SK-N-SH (cell line): ENCODE data around the gene TFB2M. TPM values are rescaled to one million over a fixed set of nuclear protein-coding genes. Genes with fewer than 3 reads are reported as not detected.

Experiments used
- CTCF ChIA-PET: fragments of 300-600, 350-600 bp; formaldehyde crosslinking; extraction: SDS; loops from one replicate; lab custom pipeline; 2021; lab: Yijun Ruan, JAX
- POLR2A ChIA-PET: fragments of 350-600 bp; sonication (Branson Sonifier 250); formaldehyde crosslinking; extraction: SDS; loops from one replicate; lab custom pipeline; 2020; ENCODE audit warnings: antibody characterized with exemption, inconsistent platforms; lab: Yijun Ruan, JAX
- DNase-seq: peaks from one replicate; pipeline ENCODE4 v3.0.0; 2012
- H2AFZ ChIP-seq: fragments of 200-600 bp; sonication (generic); 2 replicates; pipeline ENCODE4 v1.8.1; 2016; ENCODE audit warnings: antibody characterized with exemption, mild to moderate bottlenecking, low read depth
- H3F3A ChIP-seq: fragments of 200-600 bp; sonication (generic); replicated peaks from 2 replicates; pipeline ENCODE3; 2016; ENCODE audit warnings: antibody characterized with exemption, mild to moderate bottlenecking; ENCODE audit not compliant: insufficient read depth
- H3K27ac ChIP-seq, 2 experiments: fragments of 200-500 bp in 1 of 2; fragments of 200-600 bp in 1 of 2; sonication (Bioruptor generic) in 1 of 2; sonication (generic), shearing (Covaris generic) in 1 of 2; 2 replicates each; pipeline versions ENCODE4 v1.5.1 to v1.6.1; 2014 to 2016; ENCODE audit warnings: low read depth in 2 of 2, inconsistent platforms in 1 of 2, low read length in 1 of 2, mild to moderate bottlenecking in 1 of 2, mixed read lengths in 1 of 2
- H3K27me3 ChIP-seq: fragments of 200-600 bp; sonication (generic), shearing (Covaris generic); 2 replicates; pipeline ENCODE4 v1.6.1; 2016; ENCODE audit warnings: mixed run types; ENCODE audit not compliant: insufficient read depth
- H3K36me3 ChIP-seq, 2 experiments: fragments of 200-500 bp in 1 of 2; fragments of 200-600 bp in 1 of 2; sonication (Bioruptor generic) in 1 of 2; sonication (generic) in 1 of 2; replicated peaks in 1 of 2; 2 replicates each; pipeline versions ENCODE3 to v1.5.1; 2014 to 2016; ENCODE audit warnings: low read length in 1 of 2, mild to moderate bottlenecking in 1 of 2; ENCODE audit not compliant: insufficient read depth in 2 of 2, control insufficient read depth in 1 of 2
- H3K4me1 ChIP-seq, 2 experiments: fragments of 200-500 bp in 1 of 2; fragments of 200-600 bp in 1 of 2; sonication (Bioruptor generic) in 1 of 2; sonication (generic), shearing (Covaris generic) in 1 of 2; 2 replicates each; pipeline versions ENCODE4 v1.5.1 to v1.6.1; 2014 to 2016; ENCODE audit warnings: low read depth in 1 of 2, low read length in 1 of 2, mixed run types in 1 of 2; ENCODE audit not compliant: insufficient read depth in 2 of 2, control insufficient read depth in 1 of 2
- H3K4me2 ChIP-seq: fragments of 200-600 bp; sonication (generic), shearing (Covaris generic); 2 replicates; pipeline ENCODE4 v1.6.1; 2017; ENCODE audit warnings: mixed run types
- H3K4me3 ChIP-seq, 2 experiments: fragments of 200-500 bp in 1 of 2; fragments of 200-600 bp in 1 of 2; sonication (Bioruptor generic) in 1 of 2; sonication (generic), shearing (Covaris generic) in 1 of 2; 2 replicates each; pipeline versions ENCODE4 v1.5.1 to v1.8.1; 2014 to 2016; ENCODE audit warnings: low read depth in 2 of 2, inconsistent platforms in 1 of 2, low read length in 1 of 2, mild to moderate bottlenecking in 1 of 2, mixed read lengths in 1 of 2, moderate library complexity in 1 of 2
- H3K79me2 ChIP-seq: fragments of 200-600 bp; sonication (generic); 2 replicates; pipeline ENCODE4 v1.8.1; 2017; ENCODE audit warnings: mild to moderate bottlenecking; ENCODE audit not compliant: insufficient read depth
- H3K9ac ChIP-seq: fragments of 200-600 bp; sonication (generic); 2 replicates; pipeline ENCODE4 v1.6.1; 2017; ENCODE audit warnings: mixed run types
- H3K9me2 ChIP-seq: fragments of 200-600 bp; sonication (generic); 2 replicates; pipeline ENCODE4 v1.6.1; 2017; ENCODE audit warnings: mixed run types
- H3K9me3 ChIP-seq: fragments of 200-600 bp; sonication (generic); 2 replicates; pipeline ENCODE4 v1.6.1; 2017; ENCODE audit warnings: mixed run types, mild to moderate bottlenecking, moderate library complexity
- H4K20me1 ChIP-seq: fragments of 200-600 bp; sonication (generic); 2 replicates; pipeline ENCODE4 v1.6.1; 2017; ENCODE audit warnings: mild to moderate bottlenecking, mixed run types; ENCODE audit not compliant: insufficient read depth
- ELF1 ChIP-seq: IDR thresholded peaks from 2 replicates; pipeline ENCODE4 v1.4.0; 2012
- FOXJ3 ChIP-seq: sonication (generic); formaldehyde crosslinking; IDR thresholded peaks from 2 replicates; pipeline ENCODE4 v1.5.1; 2020; ENCODE audit warnings: mild to moderate bottlenecking, missing genetic modification reagents
- GABPA ChIP-seq: IDR thresholded peaks from 2 replicates; pipeline ENCODE4 v1.4.0; 2012; ENCODE audit warnings: low read depth, mild to moderate bottlenecking
- GATA2 ChIP-seq: sonication (generic); formaldehyde crosslinking; IDR thresholded peaks from 2 replicates; pipeline ENCODE4 v1.5.0; 2020; ENCODE audit warnings: mild to moderate bottlenecking, missing genetic modification reagents
- JUND ChIP-seq: IDR thresholded peaks from 2 replicates; pipeline ENCODE4 v1.4.0; 2012
- MEF2A ChIP-seq: IDR thresholded peaks from 2 replicates; pipeline ENCODE4 v1.4.0; 2012; ENCODE audit warnings: low read depth, borderline replicate concordance
- NFIC ChIP-seq: IDR thresholded peaks from 2 replicates; pipeline ENCODE4 v1.4.0; 2012; ENCODE audit warnings: borderline replicate concordance
- RCOR1 ChIP-seq: fragments of 150-350 bp; IDR thresholded peaks from 2 replicates; pipeline ENCODE4 v1.6.1; 2017; ENCODE audit warnings: antibody characterized with exemption, low read length
- RFX5 ChIP-seq: IDR thresholded peaks from 2 replicates; pipeline ENCODE4 v1.6.1; 2012; ENCODE audit warnings: mild to moderate bottlenecking, improper control_type of control experiment, low read length
- RXRA ChIP-seq: IDR thresholded peaks from 2 replicates; pipeline ENCODE4 v1.4.0; 2012; ENCODE audit warnings: low read depth, mild to moderate bottlenecking, borderline replicate concordance
- SIN3A ChIP-seq: IDR thresholded peaks from 2 replicates; pipeline ENCODE4 v1.6.1; 2012; ENCODE audit warnings: low read depth, mild to moderate bottlenecking, low read length, moderate library complexity, borderline replicate concordance
- SMC3 ChIP-seq: IDR thresholded peaks from 2 replicates; pipeline ENCODE4 v1.6.1; 2012; ENCODE audit warnings: low read depth, low read length, improper control_type of control experiment
- TAF1 ChIP-seq: IDR thresholded peaks from 2 replicates; pipeline ENCODE4 v1.6.1; 2012; ENCODE audit warnings: low read depth, mild to moderate bottlenecking, low read length, moderate library complexity, borderline replicate concordance
- TEAD4 ChIP-seq: IDR thresholded peaks from 2 replicates; pipeline ENCODE4 v1.4.0; 2012; ENCODE audit warnings: mild to moderate bottlenecking, borderline replicate concordance; ENCODE audit not compliant: insufficient read depth
- ZBTB33 ChIP-seq: IDR thresholded peaks from 2 replicates; pipeline ENCODE4 v1.4.0; 2012; ENCODE audit warnings: low read depth, borderline replicate concordance
- WGBS: methylation state at CpG from one replicate; pipeline ENCODE4 v1.1.6; 2017; ENCODE audit warnings: low lambda C conversion rate; 5-methylcytosine and 5-hydroxymethylcytosine counted together
- polyA plus RNA-seq, 3 experiments: library from polyadenylated mRNA; depleted of rRNA; stranded (reverse); fragments of >200 nt; gene quantifications; 2 replicates each; pipeline ENCODE4 v1.2.3, GENCODE V29; 2012
- TF ChIP-seq, protein P1 (sequence below): fragments of 200-600 bp; sonication (generic); IDR thresholded peaks from 2 replicates; pipeline ENCODE4 v1.6.1; 2017; ENCODE audit warnings: antibody characterized with exemption, mild to moderate bottlenecking, moderate library complexity
- TF ChIP-seq, protein P2 (sequence below): fragments of 150-350 bp; IDR thresholded peaks from 2 replicates; pipeline ENCODE4 v1.6.1; 2016; ENCODE audit warnings: mild to moderate bottlenecking, low read depth, low read length
- TF ChIP-seq, protein P3 (sequence below): IDR thresholded peaks from 2 replicates; pipeline ENCODE4; 2012
- TF ChIP-seq, protein P4 (sequence below): fragments of 150-350 bp; IDR thresholded peaks from 2 replicates; pipeline ENCODE4 v1.6.1; 2017; ENCODE audit warnings: antibody characterized with exemption, low read length, low read depth, borderline replicate concordance

Gene TFB2M
- polyA plus RNA-seq, 1 of the 3 experiments (the other 2 are of a cell fraction): 17.3 TPM

DNA sequence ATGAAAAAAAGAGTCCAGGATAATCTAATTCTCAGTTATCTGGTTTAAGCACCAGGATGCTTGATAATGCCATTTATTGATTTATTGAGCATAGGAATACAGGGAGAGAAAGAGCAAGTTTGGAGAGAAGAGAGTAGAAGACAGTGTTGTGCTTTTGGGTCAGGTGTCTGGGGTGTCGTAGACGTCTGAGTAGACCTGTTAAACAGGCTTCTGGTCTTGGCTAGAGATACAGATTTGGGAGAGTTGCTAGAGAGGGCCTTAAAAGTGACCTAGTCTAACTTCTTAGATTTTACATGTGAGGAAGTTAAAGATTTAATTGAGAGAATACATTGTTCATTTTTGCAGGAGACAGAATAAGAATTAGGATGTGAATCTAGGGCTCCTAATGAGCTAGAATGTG is 34.5 kb upstream of the TFB2M start:
- WGBS: 100% methylated on average over 2 of the region's 2 CpGs
- Histone ChIP-seq H3K79me2 (peaks cover 96% of the 10 kb centered on the region), H3K4me3 (no peak overlapping the region), H3K36me3 (peaks cover 2 to 15% of the 10 kb centered on the region in 2 experiments), H3K9me3 (no peaks in the 10 kb centered on the region)
- no peak for TF ChIP-seq NFIC
- TF ChIP-seq, protein P1, sequence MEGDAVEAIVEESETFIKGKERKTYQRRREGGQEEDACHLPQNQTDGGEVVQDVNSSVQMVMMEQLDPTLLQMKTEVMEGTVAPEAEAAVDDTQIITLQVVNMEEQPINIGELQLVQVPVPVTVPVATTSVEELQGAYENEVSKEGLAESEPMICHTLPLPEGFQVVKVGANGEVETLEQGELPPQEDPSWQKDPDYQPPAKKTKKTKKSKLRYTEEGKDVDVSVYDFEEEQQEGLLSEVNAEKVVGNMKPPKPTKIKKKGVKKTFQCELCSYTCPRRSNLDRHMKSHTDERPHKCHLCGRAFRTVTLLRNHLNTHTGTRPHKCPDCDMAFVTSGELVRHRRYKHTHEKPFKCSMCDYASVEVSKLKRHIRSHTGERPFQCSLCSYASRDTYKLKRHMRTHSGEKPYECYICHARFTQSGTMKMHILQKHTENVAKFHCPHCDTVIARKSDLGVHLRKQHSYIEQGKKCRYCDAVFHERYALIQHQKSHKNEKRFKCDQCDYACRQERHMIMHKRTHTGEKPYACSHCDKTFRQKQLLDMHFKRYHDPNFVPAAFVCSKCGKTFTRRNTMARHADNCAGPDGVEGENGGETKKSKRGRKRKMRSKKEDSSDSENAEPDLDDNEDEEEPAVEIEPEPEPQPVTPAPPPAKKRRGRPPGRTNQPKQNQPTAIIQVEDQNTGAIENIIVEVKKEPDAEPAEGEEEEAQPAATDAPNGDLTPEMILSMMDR: no peak
- no peak for TF ChIP-seq TAF1
- no peak for TF ChIP-seq RCOR1
- no peak for TF ChIP-seq ELF1
- TF ChIP-seq ZBTB33: no peak
- TF ChIP-seq, protein P2, sequence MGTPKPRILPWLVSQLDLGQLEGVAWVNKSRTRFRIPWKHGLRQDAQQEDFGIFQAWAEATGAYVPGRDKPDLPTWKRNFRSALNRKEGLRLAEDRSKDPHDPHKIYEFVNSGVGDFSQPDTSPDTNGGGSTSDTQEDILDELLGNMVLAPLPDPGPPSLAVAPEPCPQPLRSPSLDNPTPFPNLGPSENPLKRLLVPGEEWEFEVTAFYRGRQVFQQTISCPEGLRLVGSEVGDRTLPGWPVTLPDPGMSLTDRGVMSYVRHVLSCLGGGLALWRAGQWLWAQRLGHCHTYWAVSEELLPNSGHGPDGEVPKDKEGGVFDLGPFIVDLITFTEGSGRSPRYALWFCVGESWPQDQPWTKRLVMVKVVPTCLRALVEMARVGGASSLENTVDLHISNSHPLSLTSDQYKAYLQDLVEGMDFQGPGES: no peak
- TF ChIP-seq GABPA: no peak
- no peak for TF ChIP-seq JUND
- TF ChIP-seq, protein P3, sequence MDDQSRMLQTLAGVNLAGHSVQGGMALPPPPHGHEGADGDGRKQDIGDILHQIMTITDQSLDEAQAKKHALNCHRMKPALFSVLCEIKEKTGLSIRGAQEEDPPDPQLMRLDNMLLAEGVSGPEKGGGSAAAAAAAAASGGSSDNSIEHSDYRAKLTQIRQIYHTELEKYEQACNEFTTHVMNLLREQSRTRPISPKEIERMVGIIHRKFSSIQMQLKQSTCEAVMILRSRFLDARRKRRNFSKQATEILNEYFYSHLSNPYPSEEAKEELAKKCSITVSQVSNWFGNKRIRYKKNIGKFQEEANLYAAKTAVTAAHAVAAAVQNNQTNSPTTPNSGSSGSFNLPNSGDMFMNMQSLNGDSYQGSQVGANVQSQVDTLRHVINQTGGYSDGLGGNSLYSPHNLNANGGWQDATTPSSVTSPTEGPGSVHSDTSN: no peak
- no peak for TF ChIP-seq RXRA
- TF ChIP-seq TEAD4: no peak
- TF ChIP-seq GATA2 (CRISPR knock-in tag): no peak
- no peak for TF ChIP-seq RFX5
- no peak for TF ChIP-seq SMC3
- no peak for TF ChIP-seq SIN3A
- no peak for TF ChIP-seq FOXJ3 (CRISPR knock-in tag)
- TF ChIP-seq, protein P4, sequence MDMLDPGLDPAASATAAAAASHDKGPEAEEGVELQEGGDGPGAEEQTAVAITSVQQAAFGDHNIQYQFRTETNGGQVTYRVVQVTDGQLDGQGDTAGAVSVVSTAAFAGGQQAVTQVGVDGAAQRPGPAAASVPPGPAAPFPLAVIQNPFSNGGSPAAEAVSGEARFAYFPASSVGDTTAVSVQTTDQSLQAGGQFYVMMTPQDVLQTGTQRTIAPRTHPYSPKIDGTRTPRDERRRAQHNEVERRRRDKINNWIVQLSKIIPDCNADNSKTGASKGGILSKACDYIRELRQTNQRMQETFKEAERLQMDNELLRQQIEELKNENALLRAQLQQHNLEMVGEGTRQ: no peak
- TF ChIP-seq MEF2A: no peak
- TF ChIP-seq, all 33 proteins: peak for 0
- H3K4me2 ChIP-seq: no peak overlapping the region
- CTCF ChIA-PET: interaction anchor here (1.2 kb wide), 1 partner anchor 10 kb away, joined by 5 read pairs; no protein-coding TSS in a partner anchor
- no peaks in the 10 kb centered on the region for H4K20me1 ChIP-seq
- no peaks in the 10 kb centered on the region for H3K27me3 ChIP-seq
- H3K9me2 ChIP-seq: no peaks in the 10 kb centered on the region
- H3K9ac ChIP-seq: no peak overlapping the region
- no peak for DNase-seq
- no peak overlapping the region for H3K27ac ChIP-seq
- H3K4me1 ChIP-seq: peaks cover 0 to 4% of the 10 kb centered on the region in 2 experiments; a peak in 2 of 4 replicates
- no peaks in the 10 kb centered on the region for H3F3A ChIP-seq
- H2AFZ ChIP-seq: no peak overlapping the region
- POLR2A ChIA-PET: no interaction called here
